HG03575 (cell line): ENCODE results near the gene ZDHHC3.

Experiments
- ATAC-seq: cut with Tn5 transposase; IDR thresholded peaks from one replicate; pipeline ENCODE4 v1.9.1; 2021; ENCODE audit not compliant: unreplicated experiment, insufficient number of reproducible peaks, low FRiP score; ENCODE audit errors: extremely low read depth

The ZDHHC3 gene

DNA sequence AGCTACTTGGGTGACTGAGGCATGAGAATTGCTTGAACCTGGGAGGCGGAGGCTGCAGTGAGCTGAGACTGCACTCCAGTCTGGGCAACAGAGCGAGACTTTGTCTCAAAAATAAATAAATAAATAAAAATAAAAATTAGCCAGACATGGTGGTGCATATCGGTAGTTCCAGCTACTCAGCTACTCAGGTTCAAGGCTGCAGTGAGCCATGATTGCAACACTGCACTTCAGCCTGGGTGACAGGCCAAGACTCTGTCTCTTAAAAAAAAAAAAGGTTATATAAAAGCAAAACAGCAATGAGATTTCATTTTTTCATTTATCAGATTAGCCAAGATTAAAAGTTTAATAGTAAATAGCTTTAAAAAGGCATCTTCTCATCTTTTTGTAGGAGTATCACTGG is 98.6 kb downstream of the ZDHHC3 start:
- no peak for ATAC-seq

DNA sequence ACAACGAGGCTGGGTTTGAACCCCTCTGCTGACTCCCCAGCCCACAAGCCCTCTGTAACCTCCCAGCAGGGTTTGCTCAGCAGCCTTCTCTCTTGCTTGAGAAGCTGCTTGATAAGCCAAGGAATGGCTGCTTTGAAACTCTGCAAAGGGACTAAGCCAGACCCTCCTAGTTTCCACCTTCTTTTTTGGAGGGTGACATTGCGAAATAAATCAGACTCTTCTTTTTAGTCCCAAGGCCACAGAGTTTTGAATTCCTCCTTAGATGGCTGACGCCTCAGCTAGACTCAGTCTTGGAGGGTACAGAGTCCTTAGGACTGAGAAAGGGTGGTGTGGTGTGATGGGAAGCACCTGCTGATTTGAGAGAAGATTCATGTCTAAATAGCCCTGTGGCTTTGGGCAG is 100.4 kb downstream of the ZDHHC3 start:
- ATAC-seq: no peak
